Activated B cell treated with CpG ODN at 0.5 μM for 24 hours (primary cell): ENCODE measurements around the gene RRP8. TPM values are rescaled to one million over a fixed set of nuclear protein-coding genes. Genes with fewer than 3 reads are reported as not detected.

Experiments used
- ATAC-seq: fragments of 200-7000 bp; cut with Tn5 transposase; one replicate; pipeline ENCODE4 v1.10.0; 2021; ENCODE audit warnings: low read depth, mild to moderate bottlenecking, moderate library complexity
- CTCF ChIA-PET: fragments of 350-600 bp; sonication (Branson Sonifier 250); formaldehyde crosslinking; loops from one replicate; lab custom pipeline; 2021; ENCODE audit warnings: antibody characterized with exemption; lab: Charles Lee
- POLR2A ChIA-PET: fragments of 350-600 bp; sonication (Branson Sonifier 250); formaldehyde crosslinking; loops from one replicate; lab custom pipeline; 2021; ENCODE audit warnings: antibody characterized with exemption; lab: Charles Lee
- DNase-seq: peaks from one replicate; pipeline ENCODE4 v3.0.0; 2022
- H3K27ac Mint-ChIP-seq: one replicate; pipeline ENCODE4 v1.8.0; 2020; ENCODE audit warnings: mixed read lengths
- H3K27me3 Mint-ChIP-seq: one replicate; pipeline ENCODE4 v1.8.0; 2021; ENCODE audit warnings: mixed read lengths
- H3K36me3 Mint-ChIP-seq: one replicate; pipeline ENCODE4 v1.8.0; 2021; ENCODE audit warnings: low read depth, mixed read lengths
- H3K4me1 Mint-ChIP-seq: one replicate; pipeline ENCODE4 v1.8.0; 2021; ENCODE audit warnings: mixed read lengths
- H3K4me3 Mint-ChIP-seq: one replicate; pipeline ENCODE4 v1.8.0; 2020; ENCODE audit warnings: mild to moderate bottlenecking, mixed read lengths
- H3K9me3 Mint-ChIP-seq: one replicate; pipeline ENCODE4 v1.8.0; 2020; ENCODE audit warnings: mixed read lengths
- CTCF ChIP-seq: fragments of 200-600 bp; IDR thresholded peaks from one replicate; pipeline ENCODE4 v1.8.0; 2022; ENCODE audit warnings: antibody characterized with exemption, mild to moderate bottlenecking
- intact Hi-C: fragments of 100-400 bp; cut with micrococcal nuclease; formaldehyde crosslinking; loops from one replicate; pipeline ENCODE4 v1.15.1; 2024
- total RNA-seq: library from RNA; stranded (reverse); gene quantifications from 2 replicates; pipeline ENCODE4 v1.2.3, GENCODE V29; 2022

The RRP8 gene
- 29.1 and 30.5 TPM in 2 replicates for total RNA-seq

GRCh38 chr11:6603287-6604080, at the start of gene RRP8, which contains the start of gene ILK:
RRP8 (minus strand) TSS chr11:6603616; CDS start chr11:6603502, 114 bp downstream.
ILK (plus strand) TSS chr11:6603774; CDS start chr11:6604272, 498 bp downstream.
- Mint-ChIP-seq H3K4me1 (peaks cover 10% of the 10 kb centered on the region), H3K9me3 (no peaks in the 10 kb centered on the region), H3K36me3 (peaks cover 44% of the 10 kb centered on the region), H3K27ac (no peak within 1 kb of the TSS), H3K4me3 (no peak within 1 kb of the TSS), H3K27me3 (no peaks in the 10 kb centered on the region)
- ChIA-PET POLR2A (interaction anchor here (0.6 to 3.7 kb wide), 16 partner anchors 9 to 213 kb away, joined by 3 to 69 read pairs (median 5); partner anchors contain the start of genes ARFIP2, MRPL17, SMPD1 and TAF10), CTCF (interaction anchor here (0.6 to 2.7 kb wide), 8 partner anchors 15 to 154 kb away, joined by 3 to 21 read pairs (median 5); partner anchors contain the start of genes MRPL17 and TPP1)
- peak; percentile 78 for DNase-seq
- intact Hi-C loops: loop anchor here (1.0 to 5.0 kb wide), 10 partner anchors 9 to 369 kb away; partner anchors contain the start of genes ARFIP2, FHIP1B, MRPL17 and SMPD1
- TF ChIP-seq CTCF: no peak
- ATAC-seq: peak; percentile 88

- H3K27ac Mint-ChIP-seq: no peak overlapping the region
- ATAC-seq (no peak), DNase-seq (no peak)
- H3K36me3 Mint-ChIP-seq: no peaks in the 10 kb centered on the region
- no peak overlapping the region for H3K4me3 Mint-ChIP-seq
- intact Hi-C loops: no loop called here
- peaks cover 6% of the 10 kb centered on the region for H3K27me3 Mint-ChIP-seq
- ChIA-PET CTCF (no interaction called here), POLR2A (interaction anchor here (1.0 to 2.1 kb wide), 2 partner anchors 34 to 69 kb away, joined by 3 to 8 read pairs; partner anchors contain the start of gene TPP1)
- peaks cover 3% of the 10 kb centered on the region for H3K4me1 Mint-ChIP-seq
- no peaks in the 10 kb centered on the region for H3K9me3 Mint-ChIP-seq
- no peak for TF ChIP-seq CTCF
These were observed 49.7 kb upstream of the RRP8 start for GRCh38 chr11:6653097-6653496.

- no peaks in the 10 kb centered on the region for H3K36me3 Mint-ChIP-seq
- no peak overlapping the region for H3K27ac Mint-ChIP-seq
- peaks cover 3% of the 10 kb centered on the region for H3K4me1 Mint-ChIP-seq
- peaks cover 6% of the 10 kb centered on the region for H3K27me3 Mint-ChIP-seq
- no peaks in the 10 kb centered on the region for H3K9me3 Mint-ChIP-seq
- no peak overlapping the region for H3K4me3 Mint-ChIP-seq
- no peak for ATAC-seq
- ChIA-PET POLR2A (interaction anchor here (1.2 to 2.1 kb wide), 2 partner anchors 33 to 41 kb away, joined by 3 to 8 read pairs; partner anchors contain the start of genes TAF10 and TPP1), CTCF (no interaction called here)
- no peak for TF ChIP-seq CTCF
- intact Hi-C loops: no loop called here
- DNase-seq: no peak
These were observed 48.8 kb upstream of the RRP8 start for GRCh38 chr11:6652182-6652581.

GRCh38 chr11:6650980-6651379, 47.6 kb upstream of the RRP8 start:
- DNase-seq: no peak
- no peak for ATAC-seq
- no peak overlapping the region for H3K4me3 Mint-ChIP-seq
- intact Hi-C loops: no loop called here
- no peaks in the 10 kb centered on the region for H3K27me3 Mint-ChIP-seq
- no peaks in the 10 kb centered on the region for H3K36me3 Mint-ChIP-seq
- ChIA-PET POLR2A (interaction anchor here (2.1 kb wide), 1 partner anchor 32 kb away, joined by 8 read pairs; the partner anchor contains the start of gene TPP1), CTCF (interaction anchor here (1.0 to 1.3 kb wide), 2 partner anchors 32 to 33 kb away, joined by 3 to 4 read pairs; partner anchors contain the start of gene MRPL17)
- no peak for TF ChIP-seq CTCF
- H3K4me1 Mint-ChIP-seq: peaks cover 1% of the 10 kb centered on the region
- no peak overlapping the region for H3K27ac Mint-ChIP-seq
- H3K9me3 Mint-ChIP-seq: no peaks in the 10 kb centered on the region

GRCh38 chr11:6650104-6650503, 46.7 kb upstream of the RRP8 start:
- Mint-ChIP-seq H3K27me3 (no peaks in the 10 kb centered on the region), H3K4me1 (no peaks in the 10 kb centered on the region), H3K36me3 (no peaks in the 10 kb centered on the region), H3K4me3 (no peak overlapping the region), H3K27ac (no peak overlapping the region), H3K9me3 (no peaks in the 10 kb centered on the region)
- ATAC-seq (no peak), DNase-seq (no peak)
- intact Hi-C loops: no loop called here
- ChIA-PET POLR2A (interaction anchor here (0.5 to 4.7 kb wide), 3 partner anchors 33 to 1045 kb away, joined by 4 to 30 read pairs (median 8); partner anchors contain the start of genes MRPL17 and TAF10), CTCF (interaction anchor here (0.9 to 1.5 kb wide), 5 partner anchors 18 to 105 kb away, joined by 3 to 4 read pairs (median 4); partner anchors contain the start of gene MRPL17)
- TF ChIP-seq CTCF: no peak
